HG03095 (cell line): ENCODE measurements around the gene FGR.
"Not testable (repeated sequence)": the region's sequence is repeated elsewhere in the genome, so short reads cannot be mapped to it uniquely, and the experiment has no call there.

Experiments
- ATAC-seq: cut with Tn5 transposase; IDR thresholded peaks from one replicate; pipeline ENCODE4 v1.9.1; 2021; ENCODE audit warnings: moderate library complexity; ENCODE audit not compliant: unreplicated experiment

Gene FGR

DNA sequence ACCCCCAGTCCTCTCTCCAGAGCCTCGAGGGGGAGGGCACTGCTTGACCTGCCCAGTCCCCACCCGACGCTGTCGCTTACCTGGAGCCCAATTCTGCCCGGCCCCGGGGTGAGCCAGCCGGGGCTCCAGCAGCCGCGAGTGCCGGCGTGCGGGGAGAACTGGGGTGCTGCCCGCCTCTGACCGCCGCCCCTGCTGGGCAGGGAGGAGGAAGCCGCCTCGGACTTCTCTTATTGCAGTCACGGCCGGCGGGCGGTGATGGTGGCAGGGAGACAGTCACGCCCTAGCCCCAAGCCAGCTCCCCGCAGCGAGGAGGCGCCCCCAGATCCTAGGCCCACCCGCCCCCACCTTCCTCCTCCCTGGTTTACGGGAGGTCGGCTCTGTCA lies at the start of gene FGR:
Gene FGR, minus strand, starts transcription at position 201 of the 383 bp plus-strand sequence. CDS start 11,269 bp downstream, outside the sequence.
- no peak for ATAC-seq

DNA sequence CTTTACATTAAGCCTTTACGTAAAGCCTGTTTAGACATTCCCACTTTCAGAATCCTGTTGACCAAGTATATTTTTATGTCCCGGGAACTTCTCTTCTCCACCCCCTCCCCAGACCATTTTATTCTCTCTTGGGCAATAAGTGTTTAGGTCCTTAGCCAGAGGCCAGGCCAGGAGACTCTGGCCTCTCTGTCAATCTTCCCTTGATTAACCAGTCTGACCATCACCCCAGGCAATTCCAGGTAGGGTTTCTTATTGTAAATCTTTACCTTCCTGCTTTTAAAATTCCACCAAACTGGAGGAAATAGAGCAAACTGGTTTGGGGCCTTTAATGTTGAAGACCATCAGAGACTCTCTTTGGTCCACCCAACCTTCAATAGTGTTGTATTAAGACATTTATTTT lies 49.2 kb upstream of the FGR start:
- ATAC-seq = no peak

DNA sequence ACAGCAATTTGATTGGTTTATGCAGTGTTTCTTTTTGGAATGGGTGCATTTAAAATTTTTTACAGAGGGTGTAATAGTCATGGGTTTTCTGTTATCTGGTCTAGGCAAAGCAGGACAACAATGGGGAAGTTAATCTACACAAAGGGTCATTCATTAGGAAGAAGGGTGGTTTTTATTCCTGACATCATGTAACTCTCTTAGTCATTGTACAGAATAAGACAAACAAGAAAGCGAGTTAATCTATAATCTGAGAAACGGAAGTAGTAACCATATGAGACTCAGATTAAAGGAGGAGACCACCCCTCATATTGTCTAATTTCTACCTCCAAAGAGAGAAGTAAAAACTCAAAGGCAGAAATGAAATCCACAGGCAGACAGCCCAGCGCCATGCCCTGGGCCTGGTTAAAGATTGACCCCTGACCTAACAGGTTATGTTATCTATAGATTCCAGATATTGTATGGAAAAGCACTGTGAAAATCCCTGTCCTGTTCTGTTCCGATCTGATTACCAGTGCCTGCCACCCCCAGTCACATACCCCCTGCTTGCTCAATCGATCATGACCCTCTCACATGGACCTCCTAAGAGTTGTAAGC lies 47.5 kb upstream of the FGR start:
- ATAC-seq = no peak

GRCh38 chr1:27681580-27681979 lies 46.6 kb upstream of the FGR start:
- not testable (repeated sequence) for ATAC-seq

GRCh38 chr1:27680225-27680791 lies 45.3 kb upstream of the FGR start:
- ATAC-seq = not testable (repeated sequence)

- ATAC-seq = no peak
These were observed 43.8 kb upstream of the FGR start for GRCh38 chr1:27678747-27679146.

GRCh38 chr1:27676410-27676809 lies 41.4 kb upstream of the FGR start:
- ATAC-seq = no peak

- ATAC-seq = no peak
These were observed 37.7 kb upstream of the FGR start for GRCh38 chr1:27672750-27673112.

DNA sequence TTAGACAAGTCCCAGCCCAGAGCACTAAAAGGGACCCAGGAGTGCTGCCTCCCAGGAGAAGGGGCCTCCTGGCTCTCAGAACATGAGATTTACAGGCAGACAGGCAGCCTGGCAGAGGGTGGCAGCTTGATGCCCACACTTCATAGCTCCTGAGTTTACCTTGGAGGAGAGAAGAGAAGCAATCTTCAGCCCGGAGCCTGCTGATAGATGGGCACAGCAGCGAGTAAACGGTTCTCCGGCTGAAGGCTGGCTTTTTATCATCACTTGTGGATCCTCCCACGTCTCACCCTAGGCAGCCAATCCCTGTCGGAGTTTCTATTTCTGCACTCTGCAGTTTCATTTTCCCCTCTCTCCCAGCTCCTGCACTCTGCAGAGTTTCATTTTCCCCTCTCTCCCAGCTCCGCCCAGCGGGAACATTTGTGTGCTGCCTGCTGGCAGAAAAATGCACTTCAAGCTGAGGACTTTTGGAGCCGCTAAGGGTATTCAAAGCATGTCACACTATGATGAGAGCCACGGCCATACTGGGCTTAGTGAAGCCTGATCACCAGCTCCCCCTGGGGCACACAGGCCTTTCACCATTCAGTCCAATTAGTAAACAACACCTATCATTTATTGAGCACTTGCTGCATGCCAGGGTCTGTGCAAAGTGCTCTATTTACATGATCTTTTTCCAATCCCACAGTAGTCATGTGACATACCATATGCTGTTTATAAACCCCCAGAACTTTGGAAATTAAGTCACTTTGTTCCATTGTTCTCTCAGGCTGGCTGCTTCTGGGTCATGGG lies 37.2 kb upstream of the FGR start, which contains the start of gene IFI6:
Gene IFI6, minus strand, starts transcription at position 229 of the 786 bp plus-strand sequence. CDS start 2,878 bp downstream, outside the sequence.
- ATAC-seq = peak; percentile 85

- ATAC-seq = no peak
These were observed 34.9 kb upstream of the FGR start for GRCh38 chr1:27669876-27670275.

GRCh38 chr1:27668808-27669723 lies 34.1 kb upstream of the FGR start:
- ATAC-seq = no peak

DNA sequence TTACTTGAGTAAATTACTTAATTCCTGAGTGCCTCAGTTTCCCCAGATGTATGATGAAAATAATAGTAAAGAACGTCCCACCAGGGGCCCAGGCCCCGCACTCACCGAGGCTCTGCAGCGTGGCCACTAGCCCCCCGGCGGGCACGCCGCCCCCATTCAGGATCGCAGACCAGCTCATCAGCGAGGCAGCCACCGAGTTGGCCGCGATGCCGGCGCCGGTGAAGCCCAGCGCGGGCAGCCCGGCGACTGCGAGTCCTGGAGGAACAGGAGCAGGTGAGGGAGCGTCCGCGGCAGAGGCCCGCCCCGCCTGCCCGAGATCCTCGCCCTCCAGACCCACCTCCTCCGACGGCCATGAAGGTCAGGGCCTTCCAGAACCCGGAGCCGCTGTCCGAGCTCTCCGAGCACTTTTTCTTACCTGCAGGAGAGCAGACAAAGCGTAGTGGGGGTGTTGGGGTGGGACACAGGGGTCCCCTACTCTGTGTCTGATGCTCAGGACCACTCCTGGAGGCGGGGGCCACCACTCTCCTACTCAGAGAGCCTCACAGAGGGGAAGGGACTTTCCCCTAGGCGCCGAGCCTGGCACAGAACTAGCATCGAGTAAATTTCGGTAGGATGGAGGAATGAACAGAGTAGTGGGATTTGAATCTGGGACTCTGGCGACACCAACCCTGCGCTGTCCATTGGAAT lies 33.3 kb upstream of the FGR start:
- ATAC-seq = no peak

DNA sequence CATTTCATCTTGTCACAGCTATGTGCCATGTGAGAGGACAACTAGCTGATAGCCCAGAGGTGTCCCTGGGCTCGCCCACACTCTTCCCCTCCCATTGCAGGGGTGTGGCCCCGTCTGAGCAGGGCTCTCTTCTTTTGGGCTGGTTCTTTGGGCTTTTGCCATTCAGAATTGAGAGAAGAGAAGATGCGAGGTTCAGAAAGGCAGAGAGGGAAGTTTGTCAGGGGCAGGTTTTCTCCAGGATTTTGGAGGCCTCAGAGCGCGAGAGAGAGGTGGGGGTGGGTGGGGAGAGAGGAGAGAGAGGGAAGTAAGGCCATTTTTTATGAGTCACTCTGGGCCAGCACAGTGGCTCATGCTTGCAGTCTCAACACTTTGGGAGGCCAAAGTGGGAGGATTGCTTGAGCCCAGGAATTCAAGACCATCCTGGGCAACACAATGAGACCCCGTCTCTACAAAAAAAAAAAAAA lies 31.8 kb upstream of the FGR start:
- no peak for ATAC-seq

GRCh38 chr1:27666294-27666693 lies 31.3 kb upstream of the FGR start:
- ATAC-seq = no peak

DNA sequence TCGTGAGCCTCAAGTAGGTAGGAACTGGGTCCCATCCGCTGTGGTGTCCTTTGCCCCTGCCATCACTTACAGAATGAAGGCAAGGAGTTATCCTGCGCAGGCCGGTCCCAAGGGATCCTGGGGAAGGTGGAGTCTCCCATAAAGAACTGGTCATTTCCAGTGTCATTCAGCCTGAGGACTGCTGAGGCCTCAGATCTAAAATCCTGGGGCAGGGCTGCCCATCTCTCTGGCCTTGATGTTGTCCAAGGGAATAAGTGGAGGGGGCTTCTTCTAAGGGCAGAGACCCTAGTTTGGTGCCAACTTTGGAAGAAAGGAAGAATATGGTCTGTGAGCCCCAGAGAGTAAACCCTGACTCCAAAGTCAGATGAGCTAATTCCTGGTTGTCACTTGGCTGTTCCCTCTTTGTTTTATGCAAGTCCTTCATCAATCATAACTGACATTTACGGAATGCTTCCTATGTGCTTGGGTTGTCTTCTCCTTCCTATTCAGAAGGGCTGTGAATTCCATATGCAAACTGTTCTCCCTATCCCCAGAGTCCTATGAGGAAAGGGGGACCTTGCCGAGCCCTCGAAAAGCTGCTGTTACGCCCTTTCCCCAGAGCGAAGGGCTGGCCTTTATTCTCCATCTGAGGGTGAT lies 30.1 kb upstream of the FGR start:
- no peak for ATAC-seq

- no peak for ATAC-seq
These were observed 29.3 kb upstream of the FGR start for GRCh38 chr1:27664291-27664690.

DNA sequence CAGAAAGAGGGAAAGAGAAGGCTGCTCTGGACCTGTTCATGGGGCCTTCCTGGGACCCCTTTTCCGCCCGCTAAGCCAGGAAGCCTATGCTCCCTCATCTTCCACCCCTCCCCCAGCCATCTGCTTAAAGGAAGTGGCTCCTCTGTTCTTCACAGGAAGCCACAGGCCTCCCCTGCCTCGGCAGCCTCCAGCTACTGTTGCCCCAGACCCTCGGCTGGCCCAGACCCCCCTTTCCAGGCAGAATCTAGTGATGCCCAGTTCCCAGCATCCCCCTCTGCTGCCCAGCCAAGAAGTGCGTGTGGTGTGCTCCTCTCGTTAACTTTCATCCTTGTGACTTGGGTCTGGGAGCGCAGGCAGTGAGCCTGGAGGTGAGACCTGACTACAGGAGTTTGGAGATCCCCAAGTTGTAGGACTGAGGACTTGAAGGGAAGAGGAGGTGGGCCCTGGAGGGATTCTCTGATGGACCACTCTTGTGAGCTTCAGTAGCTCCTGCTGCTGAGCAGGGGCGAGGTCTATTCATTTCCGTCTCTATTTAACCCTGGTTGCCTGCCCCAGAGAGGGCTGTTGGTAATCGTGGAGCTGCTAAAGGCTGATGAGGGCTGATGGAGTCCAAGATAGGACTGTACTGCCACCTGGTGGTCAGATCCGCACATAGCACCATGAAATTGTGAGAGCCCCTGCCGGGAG lies 27.9 kb upstream of the FGR start:
- no peak for ATAC-seq

GRCh38 chr1:27662261-27662660 lies 27.3 kb upstream of the FGR start:
- ATAC-seq = no peak

DNA sequence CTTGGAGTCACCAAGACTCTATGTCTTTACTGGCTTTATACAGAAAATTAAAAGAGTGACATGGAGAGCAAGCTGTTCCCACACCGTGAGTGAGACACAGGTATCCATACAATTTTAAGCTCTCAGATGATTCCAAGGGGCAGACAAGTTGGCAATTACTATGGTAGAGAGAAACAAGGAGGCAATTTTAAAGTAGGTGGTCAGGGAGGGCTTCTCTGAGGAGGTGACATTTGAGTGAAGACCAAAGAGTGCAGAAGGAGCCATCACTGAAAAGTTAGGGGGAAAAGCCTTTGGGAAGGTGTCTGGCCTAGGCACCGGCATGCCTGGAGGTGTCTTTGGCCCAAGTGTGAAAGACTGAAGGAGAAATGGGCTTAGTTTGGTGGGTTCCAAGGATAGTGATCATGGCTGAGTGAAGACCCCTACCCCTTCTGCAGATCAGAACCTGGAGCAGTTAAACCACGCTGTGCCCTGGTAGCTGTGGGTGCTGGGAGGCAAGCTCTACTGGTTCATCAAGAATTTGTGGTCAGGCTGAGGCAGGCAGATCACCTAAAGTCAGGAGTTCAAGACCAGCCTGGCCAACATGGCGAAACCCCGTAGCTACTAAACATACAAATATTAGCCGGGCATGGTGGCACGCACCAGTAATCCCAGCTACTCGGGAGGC lies 26.6 kb upstream of the FGR start:
- ATAC-seq = no peak
